ENCODE results near the gene OGFOD2.
A peak's percentile ranks its signal among the peaks of the same experiment; 100 is the strongest.
"Not testable (repeated sequence)": the region's sequence is repeated elsewhere in the genome, so short reads cannot be mapped to it uniquely, and the experiment has no call there.

Gene OGFOD2

GRCh38 chr12:123005081-123005626 lies 30.1 kb downstream of the OGFOD2 start:
- no peak for DNase-seq (ENCODE audit: low spot score)

- DNase-seq (ENCODE audit: low spot score), result no peak
Observed at GRCh38 chr12:123006977-123007376, 31.9 kb downstream of the OGFOD2 start.

DNA sequence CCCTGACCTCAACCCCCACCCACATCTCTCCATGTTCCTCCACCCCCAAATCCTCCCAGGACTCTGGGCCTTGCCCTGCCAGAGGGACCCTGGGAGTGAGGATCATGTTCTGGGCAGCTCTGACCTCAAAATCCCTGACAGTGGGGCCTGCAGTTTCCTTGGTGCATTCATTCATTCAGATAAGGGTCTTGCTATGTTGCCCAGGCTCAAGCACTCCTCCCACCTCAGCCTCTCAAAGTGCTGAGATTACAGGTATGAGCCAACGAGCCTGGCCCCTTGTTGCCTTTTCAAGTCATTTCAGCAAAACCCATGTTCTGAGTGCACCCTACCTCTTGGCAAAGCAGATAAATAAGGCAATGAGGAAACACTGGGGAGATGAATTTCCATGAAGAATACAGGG lies 35.1 kb downstream of the OGFOD2 start:
- DNase-seq (ENCODE audit: low spot score), result no peak

- no peak for DNase-seq (ENCODE audit: low spot score)
Observed at GRCh38 chr12:123010681-123011080, 35.6 kb downstream of the OGFOD2 start.

GRCh38 chr12:123011701-123012100 lies 36.7 kb downstream of the OGFOD2 start:
- no peak for DNase-seq (ENCODE audit: low spot score)

DNA sequence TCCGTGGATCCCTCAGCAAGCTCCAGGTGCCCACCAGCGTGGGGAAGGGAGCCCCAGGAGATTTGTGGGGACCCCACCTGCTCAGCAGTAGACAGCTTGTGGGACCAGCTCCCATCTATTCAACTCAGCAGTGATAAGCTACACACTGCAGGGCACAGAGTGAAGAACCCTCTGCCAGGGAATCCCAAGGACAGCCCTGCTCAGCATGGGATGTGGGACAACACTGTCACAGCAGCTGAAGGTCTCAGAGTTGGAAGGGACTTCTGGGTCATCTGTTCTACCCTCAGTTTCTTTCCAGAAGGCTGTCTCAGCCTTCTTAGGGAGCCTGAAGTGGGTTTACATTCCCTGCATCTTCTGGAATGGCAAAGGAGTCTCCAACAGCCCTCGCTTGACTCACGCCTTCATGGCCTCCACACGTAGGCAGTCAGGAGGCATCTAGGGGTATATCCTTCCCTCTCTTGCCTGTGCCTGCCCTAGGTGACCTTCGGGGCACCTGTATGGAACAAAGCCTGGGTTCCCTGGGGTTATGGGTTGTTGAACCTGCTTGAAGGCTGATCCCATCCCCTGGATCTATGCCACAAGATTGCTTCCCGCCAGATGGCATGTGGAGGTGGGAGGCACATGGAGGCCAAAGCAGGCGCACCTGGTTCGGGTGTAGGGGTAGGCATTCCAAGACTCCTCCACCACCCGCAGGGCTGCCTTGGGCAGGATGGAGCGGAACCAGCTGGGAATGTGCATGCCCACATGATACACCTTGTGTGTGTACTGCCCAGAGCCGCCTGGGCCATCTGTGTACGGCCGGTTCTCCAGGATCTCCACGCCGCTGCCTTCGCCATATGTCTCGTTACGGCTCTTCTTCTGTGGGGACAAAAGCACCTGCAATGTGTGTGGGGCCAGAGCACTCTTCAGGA lies 38.4 kb downstream of the OGFOD2 start:
- no peak for DNase-seq (ENCODE audit: low spot score)

- not testable (repeated sequence) for DNase-seq (ENCODE audit: low spot score)
Observed at GRCh38 chr12:123014473-123014872, 39.4 kb downstream of the OGFOD2 start.

GRCh38 chr12:123017753-123018152 lies 42.7 kb downstream of the OGFOD2 start:
- DNase-seq (ENCODE audit: low spot score), result no peak

GRCh38 chr12:123019841-123020138 lies 44.7 kb downstream of the OGFOD2 start:
- no peak for DNase-seq (ENCODE audit: low spot score)

DNA sequence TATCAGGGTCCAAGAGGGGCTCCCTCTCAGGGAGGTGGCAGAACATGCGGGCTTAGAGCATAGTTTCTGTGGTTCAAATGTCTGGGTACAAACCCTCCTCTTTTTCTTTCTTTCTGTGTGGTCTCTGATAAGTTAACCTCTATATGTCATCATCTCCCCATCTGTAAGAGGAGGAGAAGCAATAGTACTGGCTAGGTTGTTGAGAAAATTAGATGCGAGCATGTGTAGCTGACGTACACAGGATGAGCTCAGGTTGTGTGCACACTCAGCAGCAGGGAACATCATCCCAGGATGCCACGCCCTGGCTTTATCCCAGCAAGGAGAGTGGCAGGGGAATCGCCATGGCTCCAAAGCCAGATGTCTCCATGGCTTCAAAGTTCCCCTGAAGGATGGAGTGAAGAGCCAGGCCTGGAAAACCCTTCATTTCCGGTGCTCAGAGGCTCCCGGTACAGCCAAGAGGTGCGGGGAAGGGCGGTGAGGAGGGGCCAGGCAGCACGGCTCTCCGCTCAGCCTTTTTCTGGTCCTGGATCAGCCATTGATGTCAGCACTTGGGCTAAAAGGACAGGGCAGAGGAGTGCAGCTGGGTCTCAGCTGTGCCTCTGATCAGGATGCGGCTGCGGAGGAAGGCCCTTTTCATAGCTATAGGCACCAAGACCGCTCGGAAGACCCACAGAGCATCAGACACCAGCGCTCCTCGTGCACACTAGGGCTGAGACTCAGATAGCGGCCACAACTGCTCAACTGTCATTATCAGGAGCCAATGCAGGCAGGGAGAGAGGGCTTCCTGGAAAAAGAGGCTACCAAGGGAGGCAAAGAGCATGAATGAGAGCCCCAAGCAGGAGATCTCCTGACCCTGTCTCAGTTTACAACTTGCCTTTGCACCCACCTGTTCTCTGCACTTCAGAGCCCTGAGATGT lies 46.9 kb downstream of the OGFOD2 start:
- DNase-seq (ENCODE audit: low spot score), result no peak

DNA sequence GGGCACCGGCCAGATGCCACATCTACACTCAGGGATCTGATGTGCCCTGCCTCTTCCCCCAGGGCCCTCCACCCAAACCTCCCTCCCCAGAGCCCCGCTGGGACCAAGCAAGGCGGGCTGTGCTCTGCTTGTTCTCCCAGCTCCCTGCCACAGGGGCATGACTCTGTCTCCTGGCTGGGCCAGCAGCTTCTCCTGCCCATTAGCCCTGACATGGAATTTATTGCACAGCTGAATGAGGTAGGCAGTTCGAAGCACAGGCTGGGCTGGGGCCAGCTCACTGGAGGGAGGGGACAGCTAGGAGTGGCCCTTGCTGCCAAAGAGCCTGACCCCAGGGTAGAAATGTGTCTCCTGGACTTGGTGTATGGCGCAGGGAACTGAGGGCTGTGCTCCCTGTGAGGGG lies 47.8 kb downstream of the OGFOD2 start:
- DNase-seq (ENCODE audit: low spot score), result no peak

DNA sequence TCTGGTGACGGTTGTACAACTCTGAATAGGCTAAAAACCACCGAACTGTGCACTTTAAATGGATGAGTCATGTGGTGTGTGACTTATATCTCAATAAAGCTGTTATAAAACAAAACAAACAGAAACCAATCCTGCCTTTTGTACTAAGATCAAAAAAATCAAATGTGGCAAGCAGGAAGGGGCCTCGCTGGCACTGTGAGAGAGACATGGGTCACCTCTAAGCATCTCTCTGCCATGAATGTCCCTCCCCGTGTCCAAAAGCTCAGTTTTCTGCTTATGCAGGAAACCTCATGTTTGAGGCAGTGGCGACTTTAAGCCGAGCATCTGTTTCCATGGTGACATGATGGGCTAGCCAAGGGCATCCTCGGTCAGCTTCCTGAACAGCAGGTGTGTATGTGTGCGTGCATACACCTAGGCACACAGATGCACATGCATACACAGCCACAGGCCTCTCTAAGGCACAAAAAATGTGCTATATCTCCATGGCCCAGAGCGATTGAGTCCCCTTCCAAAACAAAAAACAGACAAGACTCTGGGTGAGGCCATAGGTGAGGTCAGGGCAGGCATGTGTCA lies 49.9 kb downstream of the OGFOD2 start:
- DNase-seq (ENCODE audit: low spot score), result peak; percentile 9

- no peak for DNase-seq (ENCODE audit: low spot score)
Observed at GRCh38 chr12:123026094-123026853, 51.2 kb downstream of the OGFOD2 start.

DNA sequence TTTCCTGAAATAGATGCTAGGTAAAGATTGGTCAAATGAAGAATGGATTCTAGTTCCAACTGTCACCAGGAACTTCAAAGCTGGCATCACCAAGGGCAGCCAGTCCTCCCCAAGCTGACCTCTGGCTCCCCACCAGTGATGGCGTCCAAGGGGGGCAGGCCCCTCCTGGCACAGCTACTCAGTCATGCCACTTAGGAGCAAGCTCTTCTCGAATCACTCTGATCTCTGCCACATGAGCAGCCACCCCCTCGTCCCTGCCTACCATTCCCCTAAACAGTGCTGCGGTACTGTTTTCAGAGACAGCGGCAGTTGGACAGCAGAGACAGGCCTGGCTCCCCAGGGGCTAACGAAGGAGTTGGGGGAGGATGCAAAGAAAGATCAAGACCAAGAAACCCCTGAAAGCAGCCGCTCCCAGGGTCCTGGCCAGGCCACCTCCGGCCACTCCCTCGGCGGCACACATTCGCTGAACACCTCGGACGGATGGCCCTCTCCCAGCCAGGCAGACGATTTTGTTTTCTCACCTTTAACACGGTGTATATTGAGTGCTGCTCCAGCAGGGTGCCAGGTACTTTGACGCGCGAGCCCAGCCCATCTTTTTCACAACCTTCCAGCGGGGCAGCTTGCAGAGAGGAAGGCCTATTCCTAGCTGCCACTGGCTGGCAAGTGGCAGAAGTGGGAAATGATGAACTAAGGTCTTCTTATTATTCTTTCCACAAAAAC lies 52.8 kb downstream of the OGFOD2 start:
- DNase-seq (ENCODE audit: low spot score), result no peak

GRCh38 chr12:123028475-123028874 lies 53.4 kb downstream of the OGFOD2 start:
- DNase-seq (ENCODE audit: low spot score), result no peak

- no peak for DNase-seq (ENCODE audit: low spot score)
Observed at GRCh38 chr12:123029550-123029949, 54.5 kb downstream of the OGFOD2 start.
